Stomach (tissue), 9 donors: ENCODE measurements around the gene NKAIN2. TPM values are rescaled to one million over a fixed set of nuclear protein-coding genes. Genes with fewer than 3 reads are reported as not detected.

Source experiments
- DNase-seq, 2 donors: peaks; one replicate each; pipeline versions ENCODE4 v3.0.0 to v3.0.0-alpha.2; 2013 to 2019
- H3K27ac ChIP-seq, 5 donors: fragments of 200-600 bp in 4 of 5; sonication (generic) in 4 of 5; one replicate each; pipeline ENCODE4 v1.5.1; 2013 to 2019; ENCODE audit warnings: mild to moderate bottlenecking in 1 of 5, moderate library complexity in 1 of 5
- H3K27me3 ChIP-seq, 3 donors: fragments of 200-600 bp; sonication (generic); one replicate each; pipeline ENCODE4 v1.5.1; 2017 to 2019; ENCODE audit warnings: mixed run types in 1 of 3
- H3K36me3 ChIP-seq, 4 donors: fragments of 200-600 bp; sonication (generic); 1 replicate in 3 of 4; 2 replicates in 1 of 4; pipeline ENCODE4 v1.5.1; 2016 to 2019
- H3K4me1 ChIP-seq, 4 donors: fragments of 200-600 bp; sonication (generic); one replicate each; pipeline ENCODE4 v1.5.1; 2016 to 2019
- H3K4me3 ChIP-seq, 4 donors: fragments of 200-600 bp; sonication (generic) in 3 of 4; one replicate each; pipeline ENCODE4 v1.5.1; 2016 to 2019; ENCODE audit warnings: mild to moderate bottlenecking in 1 of 4
- H3K9me3 ChIP-seq, 4 donors: fragments of 200-600 bp; sonication (generic); one replicate each; pipeline ENCODE4 v1.5.1; 2016 to 2019
- EP300 ChIP-seq: sonication (generic); formaldehyde crosslinking; IDR thresholded peaks from one replicate; pipeline ENCODE4 v1.6.1; 2017; ENCODE audit warnings: antibody characterized with exemption
- POLR2A ChIP-seq, 4 donors: fragments of 450-650 bp; IDR thresholded peaks; one replicate each; pipeline ENCODE4 v1.6.1; 2016; ENCODE audit warnings: antibody characterized with exemption in 4 of 4, control low read depth in 2 of 4, mild to moderate bottlenecking in 1 of 4, moderate library complexity in 1 of 4
- POLR2AphosphoS5 ChIP-seq, 3 donors: sonication (generic); formaldehyde crosslinking; IDR thresholded peaks; one replicate each; pipeline ENCODE4 v1.6.1; 2016; ENCODE audit warnings: antibody characterized with exemption in 3 of 3
- WGBS, 5 donors: extraction: QIAGEN DNeasy Blood & Tissue Kit in 3 of 5; methylation state at CpG; one replicate each; pipeline versions ENCODE4 v1.1.5 to v1.1.7; 2013 to 2018; 5-methylcytosine and 5-hydroxymethylcytosine counted together
- intact Hi-C: fragments of 100-400 bp; cut with DNase I; formaldehyde crosslinking; loops from one replicate; pipeline ENCODE4 v1.15.1; 2023; ENCODE audit warnings: low total_unique reads
- polyA plus RNA-seq, 3 donors: library from polyadenylated mRNA; stranded (reverse); fragments of 200-250 nt; gene quantifications; one replicate each; pipeline ENCODE4 v1.2.3, GENCODE V29; 2013
- total RNA-seq, 5 donors: library from RNA; depleted of rRNA; stranded (reverse); fragments of >200 nt; gene quantifications; one replicate each; pipeline versions ENCODE4 v1.1.0 to v1.2.3, GENCODE V29; 2014 to 2016
- TF ChIP-seq, protein P1 (sequence below), 7 experiments: fragments of 450-650 bp in 4 of 7; fragments of 200-600 bp in 3 of 7; sonication (generic) in 3 of 7; IDR thresholded peaks; one replicate each; pipeline ENCODE4 v1.5.1; 2016 to 2019; ENCODE audit warnings: antibody characterized with exemption in 7 of 7, control low read depth in 2 of 7, mild to moderate bottlenecking in 1 of 7
- donor health status: healthy with polysubstance abuse.
- donor health status: Bipolar disorder and iron deficiency.
- donor health status: healthy.

The NKAIN2 gene
- total and polyA plus RNA-seq, 8 donors: 0.13 to 9.6 (median 1.5) TPM; not detected in 5

DNA sequence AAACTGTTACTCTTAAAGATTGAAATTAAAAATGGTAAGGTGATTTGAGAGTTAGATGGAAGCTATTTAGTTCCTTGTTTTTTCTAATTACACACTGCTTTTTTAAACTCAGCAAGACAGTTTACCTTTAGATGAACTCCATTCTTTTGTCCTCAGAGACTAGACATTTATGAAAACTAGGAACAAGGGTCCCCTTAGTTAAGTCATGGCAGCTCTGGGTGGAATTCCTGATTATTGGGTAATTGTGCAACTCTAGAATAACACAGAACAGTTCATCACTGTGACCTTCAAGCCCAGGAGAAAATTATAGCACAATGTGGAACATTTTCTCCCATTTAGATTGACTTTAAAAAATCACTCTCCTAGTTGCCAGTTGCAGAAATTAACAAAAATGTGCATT lies 251.7 kb downstream of the NKAIN2 start:
- no peak for DNase-seq
- TF ChIP-seq, protein P1, sequence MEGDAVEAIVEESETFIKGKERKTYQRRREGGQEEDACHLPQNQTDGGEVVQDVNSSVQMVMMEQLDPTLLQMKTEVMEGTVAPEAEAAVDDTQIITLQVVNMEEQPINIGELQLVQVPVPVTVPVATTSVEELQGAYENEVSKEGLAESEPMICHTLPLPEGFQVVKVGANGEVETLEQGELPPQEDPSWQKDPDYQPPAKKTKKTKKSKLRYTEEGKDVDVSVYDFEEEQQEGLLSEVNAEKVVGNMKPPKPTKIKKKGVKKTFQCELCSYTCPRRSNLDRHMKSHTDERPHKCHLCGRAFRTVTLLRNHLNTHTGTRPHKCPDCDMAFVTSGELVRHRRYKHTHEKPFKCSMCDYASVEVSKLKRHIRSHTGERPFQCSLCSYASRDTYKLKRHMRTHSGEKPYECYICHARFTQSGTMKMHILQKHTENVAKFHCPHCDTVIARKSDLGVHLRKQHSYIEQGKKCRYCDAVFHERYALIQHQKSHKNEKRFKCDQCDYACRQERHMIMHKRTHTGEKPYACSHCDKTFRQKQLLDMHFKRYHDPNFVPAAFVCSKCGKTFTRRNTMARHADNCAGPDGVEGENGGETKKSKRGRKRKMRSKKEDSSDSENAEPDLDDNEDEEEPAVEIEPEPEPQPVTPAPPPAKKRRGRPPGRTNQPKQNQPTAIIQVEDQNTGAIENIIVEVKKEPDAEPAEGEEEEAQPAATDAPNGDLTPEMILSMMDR (IDR thresholded peaks at IDR 0.05): no peak
- no peak for TF ChIP-seq EP300
- TF ChIP-seq POLR2AphosphoS5 (IDR thresholded peaks at IDR 0.05): no peak
- TF ChIP-seq POLR2A (IDR thresholded peaks at IDR 0.05): no peak
- Histone ChIP-seq H3K4me1 (peaks cover 0 to 10% (median 0%) of the 10 kb centered on the region in 4 donors), H3K36me3 (no peaks in the 10 kb centered on the region), H3K27ac (no peak overlapping the region), H3K27me3 (no peaks in the 10 kb centered on the region), H3K9me3 (no peaks in the 10 kb centered on the region), H3K4me3 (no peak overlapping the region)
- intact Hi-C loops: no loop called here

DNA sequence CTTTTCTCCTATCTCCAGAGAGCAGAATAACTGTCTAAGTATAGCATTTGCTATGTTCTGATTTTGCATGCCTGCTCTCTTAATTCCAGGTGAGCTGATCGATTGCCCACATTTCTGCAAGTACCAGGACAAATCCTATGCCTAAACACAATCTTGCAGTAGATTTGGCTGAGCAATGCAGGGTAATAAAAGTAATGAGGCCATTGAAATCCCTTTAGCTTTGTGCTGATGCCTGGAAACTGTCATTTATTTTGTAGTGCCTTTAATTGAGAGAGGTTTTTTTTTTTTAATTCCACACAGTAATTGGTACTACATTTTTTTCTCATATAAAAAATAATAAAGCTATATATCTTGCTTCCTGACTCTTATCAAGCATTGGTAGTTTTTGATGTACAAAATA lies 252.3 kb downstream of the NKAIN2 start:
- Histone ChIP-seq H3K4me1 (peaks cover 0 to 10% (median 0%) of the 10 kb centered on the region in 4 donors), H3K27me3 (no peaks in the 10 kb centered on the region), H3K9me3 (no peaks in the 10 kb centered on the region), H3K4me3 (no peak overlapping the region), H3K27ac (no peak overlapping the region), H3K36me3 (no peaks in the 10 kb centered on the region)
- intact Hi-C loops: no loop called here
- TF ChIP-seq POLR2A (IDR thresholded peaks at IDR 0.05): no peak
- TF ChIP-seq, protein P1 (IDR thresholded peaks at IDR 0.05): no peak
- TF ChIP-seq EP300: no peak
- no peak for DNase-seq
- WGBS, 5 donors: 50 to 60% (median 55%) methylated on average over 1 of the region's 1 CpG

GRCh38 chr6:124056407-124057334 lies 253.0 kb downstream of the NKAIN2 start:
- Histone ChIP-seq H3K4me3 (no peak overlapping the region), H3K36me3 (no peaks in the 10 kb centered on the region), H3K9me3 (no peaks in the 10 kb centered on the region), H3K27me3 (no peaks in the 10 kb centered on the region), H3K4me1 (peaks cover 0 to 10% (median 0%) of the 10 kb centered on the region in 4 donors), H3K27ac (no peak overlapping the region)
- intact Hi-C loops: no loop called here
- no peak for DNase-seq
- TF ChIP-seq, protein P1 (IDR thresholded peaks at IDR 0.05): no peak
- TF ChIP-seq EP300: no peak
- TF ChIP-seq POLR2A (IDR thresholded peaks at IDR 0.05): no peak
- TF ChIP-seq POLR2AphosphoS5 (IDR thresholded peaks at IDR 0.05): no peak
- WGBS, 5 donors: 27 to 39% (median 35%) methylated on average over 3 of the region's 3 CpGs

DNA sequence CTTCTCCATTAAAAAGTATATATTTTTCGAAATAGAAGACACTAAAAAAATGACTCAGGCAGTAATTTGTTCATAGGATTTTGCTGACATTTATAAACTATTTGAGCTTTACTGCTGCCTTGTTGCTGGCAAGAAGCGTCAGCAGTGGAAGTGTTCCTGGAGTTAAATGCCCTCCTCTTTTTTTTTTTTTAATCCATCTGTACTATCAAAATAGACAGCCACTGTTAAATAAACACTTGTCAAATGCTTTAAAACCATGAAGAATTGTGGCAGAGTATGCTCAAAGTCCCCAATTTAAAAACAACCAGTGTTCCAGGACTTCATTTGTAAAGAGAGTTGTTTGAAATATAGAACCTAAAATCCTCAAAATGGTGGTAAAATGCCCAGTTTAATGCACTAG lies 253.8 kb downstream of the NKAIN2 start:
- peaks cover 0 to 10% (median 0%) of the 10 kb centered on the region in 4 donors for H3K4me1 ChIP-seq
- no peak overlapping the region for H3K4me3 ChIP-seq
- WGBS, 5 donors: 27 to 51% (median 34%) methylated on average over 2 of the region's 2 CpGs
- H3K27me3 ChIP-seq: no peaks in the 10 kb centered on the region
- H3K9me3 ChIP-seq: no peaks in the 10 kb centered on the region
- TF ChIP-seq, protein P1 (IDR thresholded peaks at IDR 0.05): no peak
- no peak for TF ChIP-seq EP300
- no peak for TF ChIP-seq POLR2AphosphoS5 (IDR thresholded peaks at IDR 0.05)
- no peak for TF ChIP-seq POLR2A (IDR thresholded peaks at IDR 0.05)
- no peak for DNase-seq
- no peaks in the 10 kb centered on the region for H3K36me3 ChIP-seq
- intact Hi-C loops: no loop called here
- no peak overlapping the region for H3K27ac ChIP-seq
